Skin epidermis (tissue), 12 donors: ENCODE results near the gene ADH1A.
A peak's percentile ranks its signal among the peaks of the same experiment; 100 is the strongest.
"Not testable (repeated sequence)": the region's sequence is repeated elsewhere in the genome, so short reads cannot be mapped to it uniquely, and the experiment has no call there.

Source experiments
- H3K27ac ChIP-seq, 21 experiments: fragments of 200-600 bp; sonication (generic) in 11 of 21; one replicate each; pipeline ENCODE4 v1.5.0; 2020; ENCODE audit warnings: mild to moderate bottlenecking in 3 of 21, inconsistent platforms in 2 of 21, moderate library complexity in 2 of 21
- H3K4me3 ChIP-seq, 7 experiments: fragments of 200-600 bp; sonication (generic) in 2 of 7; one replicate each; pipeline ENCODE4 v1.5.0; 2020; ENCODE audit warnings: inconsistent platforms in 2 of 7, mild to moderate bottlenecking in 2 of 7, moderate library complexity in 1 of 7

Gene ADH1A

DNA sequence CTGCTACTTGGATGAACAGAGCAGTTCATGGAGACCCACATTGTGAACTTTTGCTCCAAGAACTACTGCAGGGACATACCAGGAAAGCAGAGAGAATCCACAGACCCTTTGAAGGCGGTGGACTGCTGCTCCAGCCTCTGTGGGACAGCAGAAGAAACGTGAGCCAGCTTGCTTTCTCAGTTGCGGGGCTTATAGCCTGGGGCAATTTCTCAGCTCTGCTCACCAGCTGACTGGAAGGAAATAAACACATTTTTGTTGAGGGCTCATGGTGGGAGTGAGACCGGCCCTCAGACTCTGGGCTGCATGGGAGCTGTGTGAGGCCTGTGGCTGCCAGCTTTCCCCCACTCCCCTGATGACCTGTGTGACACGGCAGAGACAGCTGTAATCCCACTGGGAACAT lies 2.6 kb upstream of the ADH1A start:
- H3K4me3 ChIP-seq: no peak overlapping the region
- H3K27ac ChIP-seq: no peak overlapping the region

DNA sequence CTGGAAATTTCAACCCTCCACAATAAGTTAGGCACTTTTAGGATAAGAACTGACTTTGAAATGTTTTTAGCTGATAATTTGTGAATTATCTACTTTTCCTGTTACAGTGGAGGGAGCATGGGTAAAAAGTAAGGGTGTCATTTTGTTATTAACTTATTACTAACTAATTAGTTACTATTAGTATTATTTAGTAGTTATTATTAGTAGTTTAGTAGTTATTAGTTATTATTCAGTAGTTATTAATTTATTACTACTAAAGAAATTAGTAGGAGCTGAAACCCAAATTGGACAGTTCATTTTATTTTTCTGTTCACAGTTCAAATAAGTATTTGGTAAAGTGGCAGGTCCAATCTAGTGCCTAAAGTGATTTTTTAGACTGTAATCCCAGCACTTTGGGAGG lies 5.4 kb downstream of the ADH1A start:
- Histone ChIP-seq H3K27ac (no peak overlapping the region), H3K4me3 (no peak overlapping the region)

DNA sequence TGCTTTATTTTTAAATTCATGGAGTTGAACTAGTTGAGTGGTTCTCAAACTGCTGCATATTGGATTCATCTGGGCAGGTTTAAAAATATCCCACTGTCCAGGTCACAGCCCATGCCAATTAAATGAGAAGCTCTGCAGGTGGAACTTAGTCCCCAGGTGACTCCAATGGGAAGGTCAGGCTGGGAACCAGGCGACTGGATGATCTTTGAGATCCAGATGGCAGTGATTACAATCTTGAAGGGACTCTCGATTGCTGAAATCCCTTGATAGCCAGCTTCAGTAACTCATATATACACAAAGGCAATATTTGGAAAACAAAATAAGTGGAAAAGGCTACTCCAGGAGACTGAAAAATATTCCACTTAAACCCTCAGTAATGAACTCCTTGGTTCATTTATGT lies 8.1 kb downstream of the ADH1A start:
- no peak overlapping the region for H3K27ac ChIP-seq

DNA sequence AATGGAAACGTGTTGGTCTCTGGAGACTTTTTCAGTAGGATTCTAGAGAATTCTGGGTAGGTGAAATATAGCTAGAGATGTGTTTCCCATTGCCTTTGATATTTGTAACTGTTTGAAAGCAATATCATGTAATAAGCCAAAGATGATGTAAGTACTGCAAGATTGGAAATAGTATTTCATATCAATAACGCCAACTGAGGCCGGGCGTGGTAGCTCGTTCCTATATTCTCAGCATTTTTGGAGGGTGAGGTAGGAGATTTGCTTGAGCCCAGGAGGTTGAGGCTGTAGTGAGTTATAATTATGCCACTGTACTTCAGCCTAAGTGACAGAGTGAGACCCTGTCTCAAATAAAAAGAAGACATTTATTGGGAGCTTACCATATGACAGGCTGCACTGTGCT lies 9.5 kb downstream of the ADH1A start:
- no peak overlapping the region for H3K4me3 ChIP-seq
- no peak overlapping the region for H3K27ac ChIP-seq

More for the DNA sequence above, 8.1 kb downstream of the ADH1A start:
- H3K4me3 ChIP-seq: no peak overlapping the region

DNA sequence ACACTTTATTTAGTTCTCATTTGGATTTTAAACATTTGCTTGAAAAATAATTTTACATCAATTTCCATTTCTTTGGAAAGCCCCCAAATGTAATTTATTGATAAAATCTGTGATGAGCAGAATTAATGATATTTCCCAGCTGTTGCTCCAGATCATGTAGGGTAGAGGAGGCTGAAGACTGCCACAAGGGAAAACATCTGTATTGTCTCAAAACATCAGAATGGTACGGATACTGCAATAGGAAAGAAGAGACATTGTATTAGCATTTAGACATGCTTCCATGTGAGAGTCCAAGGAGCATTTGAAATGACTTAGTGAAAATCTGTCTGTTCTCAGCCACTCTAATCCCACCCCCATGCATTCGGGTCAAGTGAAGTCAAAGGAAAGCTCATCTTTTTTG lies 14.4 kb downstream of the ADH1A start:
- no peak overlapping the region for H3K27ac ChIP-seq
- H3K4me3 ChIP-seq: no peak overlapping the region

DNA sequence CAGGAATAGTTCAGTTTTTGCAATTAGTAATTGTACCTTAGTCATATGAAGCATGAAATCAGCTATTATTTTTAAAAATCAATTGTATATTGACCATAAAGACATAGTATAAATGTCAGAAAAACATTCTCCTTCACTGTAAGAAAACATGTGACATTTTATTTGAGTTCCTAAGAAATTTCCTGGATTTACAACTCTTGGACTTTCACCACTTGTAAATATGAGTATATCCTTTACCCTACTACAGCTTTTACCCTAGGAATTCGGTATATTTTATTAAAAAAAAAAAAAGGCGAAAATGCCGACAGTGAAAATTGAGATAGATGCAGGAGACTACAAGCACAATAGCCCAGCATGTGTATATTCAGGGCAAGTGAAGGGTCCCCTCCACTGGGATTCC lies 14.9 kb downstream of the ADH1A start:
- H3K4me3 ChIP-seq: no peak overlapping the region

DNA sequence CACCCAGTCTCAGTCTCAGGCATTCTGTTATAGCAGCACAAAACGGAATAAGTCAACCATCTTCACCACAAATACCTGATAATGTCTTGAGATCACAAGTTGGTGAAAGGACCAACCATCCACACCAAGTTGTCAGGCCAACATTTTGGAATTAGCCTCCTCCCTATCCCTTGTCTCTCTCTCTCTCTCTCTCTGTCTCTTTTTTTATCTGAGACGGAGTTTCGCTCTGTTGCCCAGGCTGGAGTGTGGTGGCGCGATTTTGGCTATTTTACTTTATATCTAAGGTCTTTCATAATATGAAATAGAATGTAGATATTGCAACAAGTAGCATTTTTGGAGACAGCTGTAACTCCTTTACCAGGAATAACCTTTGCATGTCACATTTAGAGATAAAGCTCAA lies 15.7 kb downstream of the ADH1A start:
- Histone ChIP-seq H3K27ac (no peak overlapping the region), H3K4me3 (no peak overlapping the region)

More for the DNA sequence above, 14.9 kb downstream of the ADH1A start:
- peak overlapping the region in 1 of 21 experiments; percentile 31 for H3K27ac ChIP-seq

DNA sequence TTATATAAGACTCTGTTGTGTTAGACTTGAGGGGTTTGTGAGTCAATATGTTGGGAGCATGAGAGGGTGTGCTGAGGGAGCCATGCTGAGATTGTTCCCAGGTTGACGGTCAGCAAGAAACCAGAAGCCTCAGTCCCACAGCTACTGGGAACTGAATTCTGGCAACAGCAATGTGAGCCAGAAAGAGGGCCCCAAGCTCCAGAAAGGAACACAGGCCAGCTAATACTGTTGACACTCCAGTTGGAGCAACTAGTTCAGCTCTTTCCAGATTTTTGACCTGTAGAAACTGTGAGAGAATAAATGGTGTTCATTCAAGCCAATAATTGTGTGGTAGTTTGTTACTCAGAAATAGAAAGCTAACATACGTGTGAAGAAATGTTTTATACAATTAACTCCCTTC lies 17.1 kb downstream of the ADH1A start:
- Histone ChIP-seq H3K27ac (no peak overlapping the region), H3K4me3 (no peak overlapping the region)

DNA sequence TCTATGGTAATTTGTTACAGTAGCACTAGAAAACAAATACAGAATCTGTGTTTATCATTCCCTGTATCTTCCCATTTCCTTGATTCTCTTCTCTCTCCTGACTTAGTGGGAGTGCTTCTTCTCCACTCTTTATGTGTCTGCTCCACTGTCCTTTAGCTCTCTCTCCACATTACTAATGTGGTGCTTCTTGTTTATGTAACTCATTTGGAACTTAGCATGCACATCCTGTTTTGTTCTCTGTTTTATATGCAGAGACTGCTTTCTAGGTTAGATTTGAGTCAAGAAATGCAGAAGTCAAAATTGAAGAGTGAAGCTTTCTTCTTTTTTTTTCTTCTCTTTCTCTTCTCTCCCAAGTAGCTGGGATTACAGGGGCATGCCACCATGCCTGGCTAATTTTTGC lies 25.9 kb downstream of the ADH1A start:
- H3K27ac ChIP-seq: no peak overlapping the region

DNA sequence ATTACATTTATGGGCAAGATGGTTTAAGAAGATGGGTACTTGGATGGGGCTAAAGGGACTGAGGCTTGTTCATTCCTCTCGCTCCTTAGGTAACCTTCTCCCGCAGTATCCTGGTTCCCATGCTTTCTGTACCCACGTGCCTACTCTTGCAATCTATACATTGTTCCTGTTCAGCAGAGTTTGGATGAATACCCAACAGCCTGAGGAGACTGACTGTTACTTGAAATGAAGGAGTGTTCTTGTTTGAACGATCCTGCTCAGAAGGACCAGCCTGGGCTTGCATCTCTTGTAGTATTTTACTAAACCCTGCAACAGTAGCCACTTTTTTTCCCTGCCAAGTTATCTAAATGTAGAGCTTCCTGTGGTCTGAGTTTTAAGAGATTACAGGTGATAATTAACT lies 38.0 kb downstream of the ADH1A start:
- peak overlapping the region in 1 of 21 experiments; percentile 3 for H3K27ac ChIP-seq
- H3K4me3 ChIP-seq: no peak overlapping the region

More for the DNA sequence above, 25.9 kb downstream of the ADH1A start:
- no peak overlapping the region for H3K4me3 ChIP-seq

DNA sequence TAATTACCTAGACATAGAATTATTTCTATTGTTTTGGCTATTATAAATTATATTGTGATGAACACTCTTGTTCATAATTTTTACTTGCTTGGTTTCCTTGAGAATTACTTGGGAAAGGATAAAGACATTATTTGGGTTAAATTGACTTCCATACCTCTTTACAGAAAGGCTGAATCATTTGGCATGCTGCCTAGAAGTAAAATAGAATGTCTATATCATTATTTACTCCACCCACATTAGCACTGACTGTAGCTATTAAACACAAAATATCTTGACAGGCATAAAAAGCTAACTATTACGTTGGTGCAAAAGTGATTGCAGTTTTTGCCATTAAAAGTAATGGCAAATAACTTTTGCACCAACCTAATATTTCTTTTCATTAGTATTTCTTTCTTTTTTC lies 42.1 kb downstream of the ADH1A start:
- no peak overlapping the region for H3K27ac ChIP-seq
- H3K4me3 ChIP-seq: no peak overlapping the region

DNA sequence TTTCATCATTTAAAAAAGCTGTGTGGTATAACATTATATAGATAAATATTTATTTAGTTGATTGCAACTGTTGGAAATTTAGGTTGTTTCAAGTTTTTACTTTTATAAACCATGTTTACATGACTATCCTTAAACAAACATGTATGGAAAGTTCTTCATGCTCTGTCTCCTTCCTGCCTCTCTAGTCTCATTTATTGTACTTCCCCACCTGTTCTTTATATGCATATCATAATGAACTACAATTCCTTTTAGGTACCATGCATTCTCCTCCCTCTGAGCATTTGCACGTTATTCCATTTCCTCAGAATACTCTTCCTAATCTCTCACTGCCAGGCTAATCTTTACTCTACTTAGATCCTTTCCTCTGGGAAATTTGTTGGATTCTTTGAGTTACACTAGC lies 54.8 kb downstream of the ADH1A start:
- Histone ChIP-seq H3K4me3 (no peak overlapping the region), H3K27ac (no peak overlapping the region)

DNA sequence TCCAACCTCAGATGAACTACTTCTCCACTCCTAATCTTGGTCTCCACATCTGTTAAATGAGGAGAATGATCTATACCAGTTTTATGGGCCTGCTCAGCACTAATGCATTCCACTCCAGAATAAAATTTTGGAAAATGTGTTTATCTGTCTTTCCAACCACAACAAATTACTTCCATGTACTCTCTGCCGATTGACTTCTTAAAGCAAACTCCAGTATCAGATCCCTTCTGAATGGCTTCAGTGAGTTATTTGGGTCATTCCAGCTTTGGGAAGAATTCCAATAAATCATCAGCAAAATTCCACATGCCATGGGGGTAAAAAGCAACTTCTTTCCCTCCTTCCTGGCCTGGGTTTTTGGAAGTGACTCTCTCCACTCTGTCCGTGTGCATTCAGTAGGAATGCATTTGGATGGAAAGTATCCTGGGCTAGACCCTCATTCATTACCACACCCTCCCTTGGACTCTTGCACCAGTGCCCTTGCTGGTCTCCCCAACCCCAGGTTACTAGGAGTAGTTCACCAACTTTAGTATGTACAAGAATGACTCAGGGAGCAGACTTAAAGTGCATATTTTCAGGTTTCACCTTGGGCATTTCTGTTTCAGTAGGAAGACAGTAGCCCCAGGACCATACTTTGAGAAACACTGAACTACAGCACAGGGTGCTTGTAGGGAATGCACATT lies 56.3 kb downstream of the ADH1A start:
- Histone ChIP-seq H3K27ac (peak overlapping the region in 1 of 21 experiments; percentile 18), H3K4me3 (no peak overlapping the region)

DNA sequence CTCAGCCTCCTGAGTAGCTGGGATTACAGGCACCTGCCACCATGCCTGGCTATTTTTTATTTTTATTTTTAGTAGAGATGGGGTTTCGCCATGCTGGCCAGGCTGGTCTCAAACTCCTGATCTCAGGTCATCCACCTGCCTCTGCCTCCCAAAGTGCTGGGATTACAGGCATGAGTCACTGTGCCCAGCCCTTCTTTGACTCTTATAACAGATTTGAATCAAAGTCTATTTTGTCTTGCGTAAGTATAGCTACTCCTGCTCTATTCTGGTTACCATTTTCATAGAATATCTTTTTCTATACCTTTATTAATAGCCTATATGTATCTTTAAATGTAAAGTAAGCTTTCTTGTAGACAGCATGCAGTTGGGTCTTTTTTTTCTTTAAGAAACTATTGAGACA lies 57.4 kb downstream of the ADH1A start:
- not testable (repeated sequence) for H3K4me3 ChIP-seq, H3K27ac ChIP-seq

DNA sequence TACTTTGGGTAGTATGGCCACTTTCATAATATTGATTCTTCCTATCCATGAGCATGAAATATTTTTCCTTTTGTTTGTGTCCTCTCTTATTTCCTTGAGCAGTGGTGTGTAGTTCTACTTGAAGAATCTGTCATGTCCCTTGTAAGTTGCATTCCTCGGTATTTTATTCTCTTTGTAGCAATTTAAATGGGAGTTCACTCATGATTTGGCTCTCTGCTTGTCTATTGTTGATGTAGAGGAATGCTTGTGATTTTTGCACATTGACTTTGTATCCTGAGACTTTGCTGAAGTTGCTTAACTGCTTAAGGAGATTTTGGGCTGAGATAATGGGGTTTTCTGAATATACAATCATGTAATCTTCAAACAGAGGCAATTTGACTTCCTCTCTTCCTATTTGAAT lies 62.1 kb downstream of the ADH1A start:
- H3K27ac ChIP-seq, H3K4me3 ChIP-seq: not testable (repeated sequence)

DNA sequence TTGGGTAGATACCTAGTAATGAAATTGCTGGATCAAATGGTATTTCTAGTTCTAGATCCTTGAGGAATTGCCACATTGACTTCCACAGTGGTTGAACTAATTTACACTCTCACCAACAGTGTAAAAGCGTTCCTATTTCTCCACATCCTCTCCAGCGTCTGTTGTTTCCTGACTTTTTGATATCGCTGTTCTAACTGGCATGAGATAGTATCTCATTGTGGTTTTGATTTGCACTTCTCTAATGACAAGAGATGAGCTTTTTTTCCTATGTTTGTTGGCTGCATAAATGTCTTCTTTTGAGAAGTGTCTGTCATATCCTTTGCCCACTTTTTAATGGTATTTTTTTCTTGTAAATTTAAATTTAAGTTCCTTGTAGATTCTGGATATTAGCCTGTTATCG lies 63.1 kb downstream of the ADH1A start:
- H3K27ac ChIP-seq, H3K4me3 ChIP-seq: not testable (repeated sequence)
